AG04449 (cell line): ENCODE results near the gene VPS37C.

Experiments
- CTCF ChIA-PET: fragments of 350-600 bp; formaldehyde crosslinking; extraction: SDS; loops from one replicate; lab custom pipeline; 2021; ENCODE audit warnings: antibody characterized with exemption; lab: Yijun Ruan, JAX
- POLR2A ChIA-PET: fragments of 400-600, 350-600 bp; formaldehyde crosslinking; extraction: SDS; loops from one replicate; lab custom pipeline; 2020; ENCODE audit warnings: antibody characterized with exemption, inconsistent platforms; lab: Yijun Ruan, JAX
- DNase-seq: peaks from one replicate; pipeline ENCODE4 v3.0.0-alpha.2; 2010; ENCODE audit warnings: low read depth, low spot score
- H3K4me3 ChIP-seq: 2 replicates; pipeline ENCODE4 v1.5.1; 2011; ENCODE audit warnings: low read depth, mild to moderate bottlenecking, control low read depth, low read length
- CTCF ChIP-seq: IDR thresholded peaks from one replicate; pipeline ENCODE4 v1.5.1; 2011; ENCODE audit warnings: mild to moderate bottlenecking, moderate library complexity, low read length, control low read depth, inconsistent platforms; ENCODE audit not compliant: insufficient read depth; ENCODE audit errors: missing control alignments

The VPS37C gene

GRCh38 chr11:61120099-61120705 is 41.0 kb downstream of the VPS37C start:
- no peak for TF ChIP-seq CTCF
- DNase-seq = no peak
- H3K4me3 ChIP-seq = no peak overlapping the region
- POLR2A ChIA-PET = no interaction called here
- CTCF ChIA-PET = interaction anchor here (4.8 kb wide), 1 partner anchor 9 kb away, joined by 25 read pairs; no protein-coding TSS in a partner anchor

GRCh38 chr11:61119571-61119970 is 41.7 kb downstream of the VPS37C start:
- no peak for DNase-seq
- TF ChIP-seq CTCF = no peak
- CTCF ChIA-PET = interaction anchor here (4.8 kb wide), 1 partner anchor 10 kb away, joined by 25 read pairs; no protein-coding TSS in a partner anchor
- POLR2A ChIA-PET = no interaction called here
- H3K4me3 ChIP-seq = no peak overlapping the region

- POLR2A ChIA-PET = no interaction called here
- CTCF ChIA-PET = interaction anchor here (4.8 kb wide), 1 partner anchor 10 kb away, joined by 25 read pairs; no protein-coding TSS in a partner anchor
- H3K4me3 ChIP-seq = no peak overlapping the region
- TF ChIP-seq CTCF = no peak
- no peak for DNase-seq
Measured at GRCh38 chr11:61119055-61119454, 42.2 kb downstream of the VPS37C start.

- no peak for TF ChIP-seq CTCF
- no peak overlapping the region for H3K4me3 ChIP-seq
- ChIA-PET POLR2A (no interaction called here), CTCF (interaction anchor here (1.0 to 4.8 kb wide), 2 partner anchors 11 to 14 kb away, joined by 3 to 25 read pairs; no protein-coding TSS in a partner anchor)
- no peak for DNase-seq
Measured at GRCh38 chr11:61118406-61118805, 42.8 kb downstream of the VPS37C start.

- H3K4me3 ChIP-seq = no peak overlapping the region
- DNase-seq = no peak
- POLR2A ChIA-PET = no interaction called here
- no peak for TF ChIP-seq CTCF
- CTCF ChIA-PET = interaction anchor here (1.0 to 4.8 kb wide), 2 partner anchors 11 to 14 kb away, joined by 3 to 25 read pairs; no protein-coding TSS in a partner anchor
Measured at GRCh38 chr11:61118004-61118403, 43.2 kb downstream of the VPS37C start.

GRCh38 chr11:61117168-61117520 is 44.1 kb downstream of the VPS37C start:
- no peak for TF ChIP-seq CTCF
- DNase-seq = no peak
- ChIA-PET CTCF (interaction anchor here (1.0 to 4.8 kb wide), 2 partner anchors 12 to 15 kb away, joined by 3 to 25 read pairs; no protein-coding TSS in a partner anchor), POLR2A (no interaction called here)
- no peak overlapping the region for H3K4me3 ChIP-seq
